Testis (tissue), 2 donors: ENCODE data around the gene NIPAL1.

ENCODE experiments used
- CTCF ChIP-seq, 3 experiments: fragments of 450-650 bp in 2 of 3; fragments of 200-600 bp in 1 of 3; sonication (generic) in 1 of 3; IDR thresholded peaks; one replicate each; pipeline ENCODE4 v1.5.1; 2016 to 2019; ENCODE audit warnings: antibody characterized with exemption in 3 of 3, mild to moderate bottlenecking in 2 of 3, moderate library complexity in 1 of 3
- POLR2A ChIP-seq: fragments of 450-650 bp; IDR thresholded peaks from one replicate; pipeline ENCODE4 v1.6.1; 2017; ENCODE audit warnings: antibody characterized with exemption, mild to moderate bottlenecking, moderate library complexity

GRCh38 chr4:48021100-48021499 is 4.5 kb downstream of the NIPAL1 start:
- TF ChIP-seq POLR2A (no peak), CTCF (IDR thresholded peaks at IDR 0.05) (no peak)
